GDM1 (cell line): ENCODE results near the gene NSRP1.
"Not testable (repeated sequence)": the region's sequence is repeated elsewhere in the genome, so short reads cannot be mapped to it uniquely, and the experiment has no call there.

Experiments
- DNase-seq: peaks from one replicate; lab custom pipeline; 2025; lab: John Stamatoyannopoulos, UW

Gene NSRP1

DNA sequence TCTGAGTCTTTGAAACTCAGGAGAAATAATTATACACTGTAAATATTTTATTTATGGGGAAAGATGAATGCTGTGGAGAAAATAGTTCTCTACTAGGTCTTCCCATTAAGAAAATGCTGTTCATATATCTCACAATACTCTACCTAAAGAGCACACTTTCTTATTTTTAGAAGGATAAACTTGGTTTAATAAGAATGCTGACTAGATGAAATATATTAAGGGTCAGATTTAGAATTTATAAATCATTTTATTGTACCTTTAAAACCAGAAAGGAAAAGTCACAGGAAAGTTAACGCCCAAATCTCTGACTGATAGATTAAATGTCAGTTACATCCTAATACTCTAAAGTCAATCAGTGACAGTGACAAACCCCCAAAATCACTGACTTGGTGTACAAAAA, 70.1 kb downstream of the NSRP1 start:
- no peak for DNase-seq

DNA sequence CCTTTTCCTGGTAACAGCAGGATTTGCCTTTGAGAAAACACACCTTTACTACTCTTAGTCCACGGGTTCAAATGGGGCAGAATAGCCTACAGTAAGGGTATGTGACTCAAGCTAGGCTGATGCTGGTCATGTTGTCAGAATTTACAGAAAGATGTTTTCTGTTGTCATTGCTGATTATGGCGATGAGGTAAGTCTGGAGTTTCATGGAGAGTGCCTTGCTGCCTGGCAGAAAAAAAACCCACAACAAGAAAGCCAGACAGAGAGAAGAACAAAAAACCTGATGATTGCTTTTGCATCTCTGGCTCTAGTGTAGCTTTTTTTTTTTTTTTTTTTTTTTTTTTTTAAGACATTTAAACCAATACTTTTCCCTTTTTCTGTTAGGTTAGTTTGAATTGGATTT, 71.0 kb downstream of the NSRP1 start:
- DNase-seq: no peak

DNA sequence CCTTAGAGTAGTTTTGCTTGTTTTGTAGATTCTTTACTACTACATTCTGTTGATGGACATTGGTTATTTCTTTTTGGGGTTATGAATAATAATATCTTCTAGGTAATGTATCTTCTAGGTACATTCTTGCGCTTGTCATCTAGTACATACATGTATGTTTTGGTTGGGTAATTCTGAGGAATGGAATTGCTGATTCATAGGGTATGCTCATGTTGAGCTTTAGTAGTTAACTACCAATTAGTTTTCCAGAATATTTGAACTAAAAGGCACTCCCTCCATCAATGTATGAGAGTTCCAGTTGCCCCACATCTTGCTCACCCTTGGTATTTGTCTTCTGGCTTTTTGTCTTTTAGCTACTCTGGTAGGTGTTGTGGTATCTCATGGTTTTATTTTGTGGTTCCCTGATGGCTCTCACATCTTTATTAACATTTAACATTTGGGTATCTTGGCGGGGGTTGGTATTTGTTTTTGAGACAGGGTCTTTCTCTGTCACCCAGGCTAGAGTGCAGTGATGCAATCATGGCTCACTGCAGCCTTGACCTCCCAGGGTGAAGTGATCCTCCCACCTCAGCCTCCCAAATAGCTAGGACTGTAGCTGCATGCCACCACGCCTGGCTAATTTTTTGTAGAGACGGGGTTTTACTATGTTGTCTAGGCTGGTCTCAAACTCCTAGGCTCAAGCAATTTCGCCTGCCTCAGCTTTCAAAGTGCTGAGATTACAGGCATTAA, 71.8 kb downstream of the NSRP1 start:
- no peak for DNase-seq

DNA sequence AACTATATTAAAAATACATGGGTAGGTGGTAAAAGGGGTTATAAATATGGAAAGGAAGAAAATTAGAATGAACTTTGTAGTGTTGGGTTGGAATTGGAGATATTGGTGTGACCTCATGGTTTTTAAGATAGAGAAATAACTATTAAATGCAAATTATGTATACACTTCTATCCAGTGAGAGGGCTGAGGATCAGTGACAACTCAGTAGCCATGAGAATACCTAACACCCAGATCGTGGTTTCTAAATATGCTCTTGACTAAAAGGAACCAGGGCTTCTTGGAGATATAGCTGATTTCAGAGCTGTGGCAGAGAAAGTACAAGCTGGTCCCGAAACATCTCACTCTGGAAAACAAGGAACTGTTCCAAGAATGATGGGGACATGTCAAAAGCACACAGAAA, 74.5 kb downstream of the NSRP1 start:
- DNase-seq: no peak

DNA sequence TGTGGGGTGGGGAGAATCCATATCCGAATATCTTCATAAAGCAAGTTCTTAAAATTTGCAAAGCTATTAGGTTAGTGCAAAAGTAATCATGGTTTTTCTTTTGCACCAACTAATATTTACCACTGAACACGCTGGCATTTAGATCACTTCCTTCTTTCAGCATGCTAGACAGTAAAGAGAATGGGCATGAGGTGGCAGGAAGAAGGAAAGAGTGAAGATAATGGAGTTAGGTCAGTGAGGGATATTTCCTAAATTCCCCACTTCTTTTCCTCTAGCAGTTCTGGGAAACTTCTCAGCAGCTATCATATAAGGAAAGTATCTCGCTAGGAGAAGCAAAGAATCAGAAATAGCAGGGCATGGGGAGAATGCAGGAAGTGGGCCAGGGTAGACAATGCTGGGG, 79.9 kb downstream of the NSRP1 start:
- no peak for DNase-seq

DNA sequence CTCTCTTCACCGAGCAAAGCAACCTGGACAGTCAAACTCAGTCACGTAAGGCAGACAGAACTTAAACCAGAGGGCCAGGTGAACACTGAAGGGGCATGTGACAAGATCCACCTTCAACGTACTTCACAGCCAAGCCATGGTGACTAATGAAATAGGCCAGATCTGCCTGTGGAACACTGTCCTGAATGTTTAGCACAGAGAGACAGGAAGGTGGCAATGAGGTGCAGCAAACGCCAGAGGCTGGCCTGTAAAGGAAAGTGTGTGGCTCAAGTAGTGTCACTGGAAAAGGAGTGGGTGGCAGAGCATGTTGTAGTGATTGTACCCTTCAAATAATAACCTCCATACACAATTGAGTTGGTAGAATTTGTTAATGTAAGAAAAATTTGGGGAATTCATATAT, 80.8 kb downstream of the NSRP1 start:
- DNase-seq: no peak

DNA sequence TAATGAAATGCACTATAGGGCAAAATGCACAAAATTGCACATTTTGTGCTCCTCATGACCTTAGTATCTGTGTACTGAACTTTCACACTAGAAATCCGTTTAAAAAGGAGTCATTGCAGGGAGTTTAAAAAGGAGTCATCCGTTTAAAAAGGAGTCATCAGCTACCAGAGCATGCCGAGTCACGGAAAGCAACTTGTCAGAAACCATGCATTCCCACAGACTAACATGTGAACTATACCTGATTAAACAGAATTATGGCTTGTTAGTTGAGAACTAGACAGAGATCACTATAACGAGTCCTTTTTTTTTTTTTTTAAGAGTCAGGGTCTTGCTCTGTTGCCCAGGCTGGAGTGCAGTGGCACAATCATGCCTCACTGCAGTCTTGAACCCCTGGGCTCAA, 83.0 kb downstream of the NSRP1 start:
- no peak for DNase-seq

DNA sequence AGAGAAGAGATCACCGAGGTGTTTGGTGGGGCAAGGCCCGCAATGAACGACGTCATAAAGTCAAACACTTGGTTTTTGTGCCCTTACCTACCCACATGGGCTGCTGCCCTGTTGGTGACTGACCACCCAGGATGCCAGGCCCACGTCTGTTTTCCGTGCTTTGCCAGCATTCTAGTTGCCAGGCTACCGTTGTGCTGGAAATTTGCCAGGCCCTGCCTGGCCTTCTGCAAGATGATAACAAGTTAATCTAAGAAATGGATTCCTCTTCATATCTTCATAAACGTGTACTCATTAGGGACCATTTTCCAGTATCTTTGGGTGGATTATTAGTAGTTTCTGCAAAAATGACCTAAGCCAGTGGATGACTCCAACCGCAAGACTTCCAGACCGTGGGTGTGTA, 83.5 kb downstream of the NSRP1 start:
- no peak for DNase-seq

DNA sequence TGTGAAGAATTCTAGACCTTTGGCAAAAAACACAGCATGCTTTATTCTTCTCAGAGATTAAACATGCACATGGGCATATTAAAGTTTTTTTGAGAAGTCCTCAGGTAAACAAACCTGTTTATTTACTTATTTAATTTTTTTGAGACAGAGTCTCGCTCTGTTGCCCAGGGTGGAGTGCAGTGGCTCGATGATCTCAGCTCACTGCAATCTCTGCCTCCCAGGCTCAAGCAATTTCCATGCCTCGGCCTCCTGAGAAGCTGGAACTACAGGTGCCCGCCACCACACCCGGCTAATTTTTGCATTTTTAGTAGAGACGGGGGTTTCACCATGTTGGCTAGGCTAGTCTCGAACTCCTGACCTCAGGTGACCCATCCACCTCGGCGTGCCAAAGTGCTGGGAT, 84.0 kb downstream of the NSRP1 start:
- DNase-seq: not testable (repeated sequence)

DNA sequence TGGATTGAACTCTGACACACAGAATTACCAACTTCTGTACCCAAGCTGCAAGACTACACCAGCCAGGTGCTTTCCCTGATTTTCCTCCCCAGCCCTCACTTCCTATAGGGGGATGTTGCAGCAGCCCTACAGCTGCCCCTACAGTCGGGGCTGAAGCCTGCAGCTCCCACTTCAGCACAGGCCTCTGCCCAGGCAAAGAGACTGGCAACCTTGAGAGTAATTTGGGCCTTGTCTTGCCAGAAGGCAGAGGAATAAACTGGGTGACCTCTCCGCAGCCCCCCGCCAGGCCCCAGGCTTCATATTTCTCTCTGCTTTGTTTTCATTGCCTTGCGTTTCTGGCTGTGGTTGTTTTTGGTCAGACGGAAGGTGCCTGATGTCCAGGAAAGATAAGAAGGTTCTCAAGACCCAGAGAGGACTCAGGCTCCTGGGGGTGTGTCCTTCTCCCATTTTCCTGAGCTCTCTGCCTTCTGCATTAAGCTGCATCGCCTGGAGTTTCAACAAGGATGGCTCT, 86.9 kb downstream of the NSRP1 start:
- no peak for DNase-seq

DNA sequence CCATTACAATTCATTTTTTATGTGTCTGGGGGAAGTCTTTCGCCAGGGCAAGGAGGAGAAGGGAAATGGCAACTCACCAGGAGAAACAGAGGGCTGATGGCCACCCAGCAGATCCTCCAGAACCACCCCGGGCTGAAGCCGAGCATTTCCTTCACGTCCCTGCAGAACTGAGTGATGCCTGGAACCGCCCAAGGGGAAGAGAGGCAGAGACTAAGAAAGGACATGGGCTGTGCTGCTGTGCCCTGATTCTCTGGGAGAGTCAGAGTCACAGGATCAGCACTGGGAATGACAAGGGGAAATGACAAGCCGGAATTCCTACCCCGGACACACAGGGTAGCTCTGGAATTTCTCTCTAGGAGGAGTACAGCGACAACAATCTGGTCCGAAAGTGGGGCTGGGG, 91.0 kb downstream of the NSRP1 start:
- DNase-seq: no peak

DNA sequence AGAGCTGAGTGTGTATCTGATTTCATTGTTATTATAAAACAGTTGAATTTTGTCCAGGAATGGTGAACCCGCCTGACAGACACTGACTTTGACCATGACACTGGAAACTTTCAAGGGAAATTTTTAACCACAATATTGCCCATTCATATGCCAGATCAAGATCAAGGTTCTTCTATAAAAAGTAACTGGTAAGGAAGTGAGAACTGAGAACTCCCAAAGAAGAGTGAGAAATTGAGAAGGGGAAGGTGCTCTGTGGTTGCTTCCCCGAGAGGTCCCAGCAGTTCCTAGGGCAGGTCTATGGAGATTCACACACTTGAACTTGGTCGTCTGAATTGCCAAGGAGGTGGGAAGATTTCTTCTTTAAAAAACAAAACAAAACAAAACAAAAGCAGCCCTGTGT, 91.6 kb downstream of the NSRP1 start:
- no peak for DNase-seq

DNA sequence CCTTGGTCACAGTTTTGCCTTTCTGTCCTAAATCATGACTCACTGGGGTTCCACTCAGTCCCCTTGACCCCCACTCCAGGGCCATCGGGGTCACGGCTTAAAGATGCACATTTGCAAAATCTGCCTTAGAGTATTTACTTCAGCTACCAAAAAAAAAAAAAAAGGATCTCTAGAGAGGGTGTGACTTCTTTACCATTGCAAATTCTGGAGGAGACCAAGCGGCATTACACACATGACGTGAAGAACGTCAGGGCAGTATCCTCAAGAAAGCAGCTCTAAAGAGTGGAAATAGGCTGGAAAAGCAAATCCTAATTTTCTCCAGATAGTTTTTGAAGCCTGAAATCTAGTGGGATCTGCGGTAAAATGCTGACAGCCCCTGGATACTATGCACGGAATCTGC, 93.3 kb downstream of the NSRP1 start:
- no peak for DNase-seq

DNA sequence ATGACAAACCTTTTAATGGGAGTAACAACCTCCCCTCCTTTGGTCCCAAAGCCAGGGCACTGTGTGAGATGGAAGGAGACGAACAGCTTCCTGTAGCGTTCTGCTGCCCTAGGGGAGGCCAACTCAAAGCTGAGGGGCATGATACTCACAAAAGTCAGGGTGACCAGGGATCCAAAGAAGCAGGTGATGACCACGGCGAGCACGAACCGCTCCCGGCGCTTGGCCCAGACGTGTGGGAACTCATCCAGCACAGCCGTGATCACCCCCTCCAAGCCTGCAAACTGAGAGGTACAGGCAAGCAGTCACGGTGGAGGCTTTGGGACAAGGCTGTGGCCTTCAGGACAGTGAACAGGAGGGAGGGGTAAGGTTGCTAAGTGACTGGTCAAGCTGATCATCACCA, 93.8 kb downstream of the NSRP1 start:
- no peak for DNase-seq

DNA sequence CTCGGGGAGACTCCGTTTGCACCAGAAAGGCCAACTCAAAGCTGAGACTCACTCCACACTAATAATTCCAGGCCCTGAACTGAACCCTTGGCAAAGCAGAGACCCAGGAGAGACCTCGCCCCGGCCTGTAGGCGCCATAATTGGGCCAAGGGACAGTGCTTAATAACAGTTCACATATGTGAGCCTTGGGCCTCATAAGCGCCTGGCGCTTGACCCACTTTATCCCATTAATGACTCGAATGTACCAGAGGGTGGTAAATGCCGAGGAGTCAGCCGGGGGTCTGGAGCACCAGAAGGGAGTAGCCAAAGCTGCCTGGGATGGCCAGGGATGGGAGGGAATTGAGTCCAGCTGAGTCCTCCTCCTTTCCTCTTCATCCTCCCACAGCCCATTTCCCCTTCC, 94.3 kb downstream of the NSRP1 start:
- no peak for DNase-seq

DNA sequence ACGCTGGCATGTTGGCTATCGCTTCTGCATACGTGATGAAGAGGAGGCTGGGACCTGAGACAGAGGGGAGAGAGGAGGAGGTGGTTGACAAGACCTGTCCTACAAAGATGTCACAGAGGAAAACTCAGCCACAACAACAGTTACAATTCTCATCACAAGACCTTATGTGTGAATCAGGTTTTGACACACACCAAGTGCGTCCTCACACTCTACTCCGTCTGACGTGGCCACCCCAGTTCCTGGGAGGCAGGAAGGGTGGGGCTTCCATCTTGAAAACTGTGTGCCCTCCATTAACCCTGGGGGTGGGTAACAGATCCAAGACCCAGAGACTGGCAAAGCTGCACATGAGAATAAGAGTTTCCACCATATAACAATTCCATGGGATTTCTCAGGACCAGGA, 94.8 kb downstream of the NSRP1 start:
- DNase-seq: no peak

DNA sequence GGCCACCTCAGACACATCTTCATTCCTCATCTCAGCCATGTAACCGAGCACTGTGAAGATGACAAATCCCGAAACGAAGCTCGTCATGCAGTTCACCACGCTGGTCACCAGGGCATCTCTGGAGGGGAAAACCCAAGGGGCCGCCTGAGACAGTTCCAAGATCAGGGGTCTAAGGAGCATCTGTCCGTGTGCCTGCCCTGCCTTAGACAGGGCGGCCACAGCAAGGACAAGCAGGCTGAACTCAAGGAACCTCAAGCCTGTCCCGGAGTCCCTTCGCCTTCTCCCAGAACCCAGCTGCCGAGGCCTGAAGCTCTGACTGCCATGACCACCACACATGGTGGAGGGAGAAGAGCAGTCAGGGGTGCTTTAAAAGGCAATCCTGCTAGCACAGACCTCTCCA, 96.1 kb downstream of the NSRP1 start:
- DNase-seq: no peak

DNA sequence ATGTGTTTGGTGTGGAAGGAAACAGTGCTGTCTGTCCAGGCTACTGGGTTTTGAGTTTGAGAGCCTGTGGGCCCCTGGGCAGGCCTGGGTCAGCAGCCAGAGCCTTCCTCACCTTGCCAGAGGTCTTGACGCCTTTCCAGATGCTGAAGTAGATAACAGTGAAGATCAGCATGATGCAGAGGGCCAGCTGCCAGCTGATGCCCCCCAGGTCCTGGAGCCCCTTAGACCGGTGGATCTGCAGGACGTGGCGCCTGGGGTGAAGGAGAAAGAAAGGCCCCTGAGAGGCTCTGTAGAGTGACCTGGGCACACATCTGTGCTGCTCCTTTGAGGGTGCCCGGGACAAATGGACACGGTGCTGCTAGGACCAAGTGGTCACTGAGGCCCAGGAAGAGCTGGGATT, 100.4 kb downstream of the NSRP1 start:
- no peak for DNase-seq

DNA sequence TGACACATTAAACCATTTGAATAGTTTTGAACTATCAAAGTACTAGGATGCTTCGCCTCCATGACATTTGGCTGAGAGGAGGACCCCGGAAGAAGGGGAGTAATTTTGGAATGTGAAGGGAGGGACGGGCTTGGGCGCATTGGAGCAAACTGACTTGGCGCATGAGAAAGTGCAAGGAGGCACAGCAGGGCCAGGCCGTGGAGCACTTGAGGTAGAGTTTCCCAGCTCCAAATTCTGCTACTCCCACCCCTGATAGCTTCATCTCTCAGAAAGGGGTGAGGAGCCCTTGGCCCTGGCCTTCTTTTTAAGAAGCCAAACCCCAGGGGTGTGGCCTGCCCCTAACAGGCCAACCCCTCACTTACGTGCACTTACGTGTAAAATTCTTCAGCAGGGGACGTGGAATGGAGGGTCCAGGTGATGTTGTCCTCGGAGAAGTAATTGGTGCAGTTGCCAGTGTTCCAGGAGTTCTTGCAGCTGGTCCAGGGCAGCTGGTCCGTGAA, 101.2 kb downstream of the NSRP1 start:
- no peak for DNase-seq

DNA sequence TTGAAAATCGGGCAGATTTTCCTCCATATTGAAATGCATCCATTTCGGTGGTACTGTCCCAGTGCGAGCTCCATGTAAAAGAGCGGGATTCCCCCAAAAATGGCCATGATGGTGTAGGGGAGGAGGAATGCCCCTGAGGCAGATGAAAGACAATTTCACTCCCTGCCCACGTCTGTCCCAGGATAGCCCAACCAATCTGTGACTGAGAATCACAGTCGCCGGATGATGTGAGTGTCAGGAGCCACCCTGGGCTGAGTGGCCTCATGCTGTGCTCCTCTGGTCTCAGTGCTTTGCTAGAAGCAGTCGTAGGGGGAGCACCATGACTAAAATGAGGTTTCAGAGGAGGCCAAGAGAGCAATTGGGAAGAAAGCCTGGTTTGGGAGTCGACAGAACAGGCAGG, 102.2 kb downstream of the NSRP1 start:
- DNase-seq: no peak

DNA sequence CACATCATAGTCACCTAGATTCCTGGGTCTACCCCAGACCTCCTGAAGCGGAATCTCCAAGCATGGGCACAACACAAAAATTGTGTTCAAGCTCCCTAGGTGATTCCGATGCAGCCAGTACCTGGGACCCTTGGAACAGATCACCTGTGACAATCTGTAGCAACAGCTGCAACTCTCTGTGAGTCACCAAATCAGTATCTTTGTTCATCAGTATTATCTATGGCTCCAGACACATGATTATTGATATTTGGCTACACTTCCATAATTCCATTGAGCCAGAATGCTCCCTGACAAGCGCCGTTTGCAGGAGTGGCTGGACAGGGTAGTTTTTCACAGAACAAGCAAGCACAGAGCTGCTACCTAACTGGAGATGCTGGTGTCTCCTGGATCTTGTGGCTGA, 102.7 kb downstream of the NSRP1 start:
- no peak for DNase-seq

DNA sequence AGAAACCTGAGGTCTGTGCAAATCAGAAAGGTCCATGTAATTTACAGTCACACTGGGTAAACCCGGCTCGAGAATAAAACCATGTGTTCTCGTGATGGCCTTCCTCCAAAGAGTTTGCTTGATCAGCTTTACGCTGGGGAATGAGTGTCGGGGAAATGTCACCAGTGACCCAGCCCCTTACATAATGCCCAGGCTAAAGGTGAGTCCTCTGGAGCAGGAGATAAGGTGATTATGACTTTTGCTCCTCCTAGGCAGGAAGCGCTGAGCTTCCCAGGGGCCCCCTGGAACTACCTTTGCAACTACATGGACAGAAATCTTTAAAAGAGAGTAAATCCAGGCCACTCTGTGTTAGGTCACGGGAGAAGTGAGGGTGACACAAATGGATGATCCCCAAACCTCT, 103.2 kb downstream of the NSRP1 start:
- no peak for DNase-seq

DNA sequence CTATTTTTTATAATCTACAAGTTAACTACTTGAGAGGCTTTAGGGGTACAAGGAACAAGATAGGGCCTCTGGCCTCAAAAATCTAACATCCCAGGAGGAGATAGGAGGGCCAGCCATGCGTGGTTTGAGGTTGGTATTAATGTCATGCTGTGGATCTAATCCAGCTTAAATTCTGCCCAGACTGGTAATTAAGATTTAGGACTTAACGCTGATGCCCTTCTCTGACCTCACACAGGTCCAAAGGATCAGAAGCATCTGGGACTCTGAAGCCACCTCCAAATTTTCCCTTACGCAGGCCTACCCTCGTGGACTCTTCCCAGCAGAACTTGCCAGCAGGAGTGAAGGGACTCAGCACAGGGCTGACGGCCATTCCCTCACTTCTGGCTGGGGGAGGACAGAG, 103.8 kb downstream of the NSRP1 start:
- no peak for DNase-seq

DNA sequence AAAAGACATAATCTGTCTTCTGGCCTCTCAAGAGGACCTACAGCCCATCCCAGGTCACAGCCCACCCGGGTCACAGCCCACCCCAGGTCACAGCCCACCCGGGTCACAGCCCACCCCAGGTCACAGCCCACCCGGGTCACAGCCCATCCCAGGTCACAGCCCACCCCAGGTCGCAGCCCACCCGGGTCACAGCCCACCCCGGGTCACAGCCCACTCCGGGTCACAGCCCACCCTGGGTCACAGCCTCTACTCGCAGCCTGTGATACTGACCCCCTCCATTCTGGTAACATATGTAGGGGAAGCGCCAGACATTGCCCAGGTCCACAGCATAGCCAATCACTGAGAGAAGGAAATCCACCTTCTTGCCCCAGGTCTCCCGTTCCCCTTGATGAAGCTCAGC, 104.7 kb downstream of the NSRP1 start:
- DNase-seq: no peak
